Upper lobe of left lung (tissue), 4 donors: ENCODE results near the gene RFX1.

Experiments
- POLR2AphosphoS5 ChIP-seq, 2 donors: sonication (generic); formaldehyde crosslinking; IDR thresholded peaks; one replicate each; pipeline ENCODE4 v1.5.1; 2017; ENCODE audit warnings: antibody characterized with exemption in 2 of 2
- TF ChIP-seq, protein P1 (sequence below), 6 experiments: fragments of 450-650 bp in 4 of 6; fragments of 200-600 bp in 2 of 6; sonication (generic) in 2 of 6; IDR thresholded peaks; one replicate each; pipeline ENCODE4 v1.5.1; 2016 to 2019; ENCODE audit warnings: antibody characterized with exemption in 6 of 6

DNA sequence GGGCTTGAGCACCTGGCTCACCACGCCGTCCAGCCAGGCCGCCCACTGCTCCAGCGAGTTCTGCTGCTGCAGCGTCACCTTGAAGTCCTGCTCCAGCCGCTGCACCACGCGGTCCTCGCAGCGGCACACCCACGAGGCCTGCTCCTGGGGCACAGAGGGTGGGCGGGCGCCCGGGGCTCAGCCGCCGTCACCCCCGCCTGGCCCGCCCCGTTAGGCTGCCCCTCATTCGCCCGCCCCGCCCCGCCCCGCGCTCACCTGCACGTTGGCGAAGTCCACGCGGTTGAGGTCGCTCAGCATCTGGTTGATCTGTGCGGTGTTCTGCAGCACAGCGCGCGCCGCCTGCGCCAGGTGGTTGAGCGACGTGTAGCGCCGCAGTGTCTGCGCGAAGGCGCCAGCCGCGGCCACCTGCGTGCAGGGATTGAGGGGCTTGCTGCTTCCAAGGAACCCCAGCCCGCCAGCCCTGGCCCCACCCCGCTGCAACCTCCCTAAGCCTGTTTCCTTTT lies 42.5 kb downstream of the RFX1 start:
- TF ChIP-seq, protein P1, sequence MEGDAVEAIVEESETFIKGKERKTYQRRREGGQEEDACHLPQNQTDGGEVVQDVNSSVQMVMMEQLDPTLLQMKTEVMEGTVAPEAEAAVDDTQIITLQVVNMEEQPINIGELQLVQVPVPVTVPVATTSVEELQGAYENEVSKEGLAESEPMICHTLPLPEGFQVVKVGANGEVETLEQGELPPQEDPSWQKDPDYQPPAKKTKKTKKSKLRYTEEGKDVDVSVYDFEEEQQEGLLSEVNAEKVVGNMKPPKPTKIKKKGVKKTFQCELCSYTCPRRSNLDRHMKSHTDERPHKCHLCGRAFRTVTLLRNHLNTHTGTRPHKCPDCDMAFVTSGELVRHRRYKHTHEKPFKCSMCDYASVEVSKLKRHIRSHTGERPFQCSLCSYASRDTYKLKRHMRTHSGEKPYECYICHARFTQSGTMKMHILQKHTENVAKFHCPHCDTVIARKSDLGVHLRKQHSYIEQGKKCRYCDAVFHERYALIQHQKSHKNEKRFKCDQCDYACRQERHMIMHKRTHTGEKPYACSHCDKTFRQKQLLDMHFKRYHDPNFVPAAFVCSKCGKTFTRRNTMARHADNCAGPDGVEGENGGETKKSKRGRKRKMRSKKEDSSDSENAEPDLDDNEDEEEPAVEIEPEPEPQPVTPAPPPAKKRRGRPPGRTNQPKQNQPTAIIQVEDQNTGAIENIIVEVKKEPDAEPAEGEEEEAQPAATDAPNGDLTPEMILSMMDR (IDR thresholded peaks at IDR 0.05) = no peak
- TF ChIP-seq POLR2AphosphoS5 (IDR thresholded peaks at IDR 0.05) = no peak
